Jurkat, Clone E6-1 (cell line): ENCODE results near the gene SCMH1.

Experiments
- DNase-seq: peaks from one replicate; pipeline ENCODE4 v3.0.0-alpha.2; 2011; ENCODE audit warnings: low read depth, low spot score
- H3K4me3 ChIP-seq: 2 replicates; pipeline ENCODE4 v1.5.1; 2011; ENCODE audit warnings: mild to moderate bottlenecking, low read length, control low read depth, moderate library complexity

Gene SCMH1

DNA sequence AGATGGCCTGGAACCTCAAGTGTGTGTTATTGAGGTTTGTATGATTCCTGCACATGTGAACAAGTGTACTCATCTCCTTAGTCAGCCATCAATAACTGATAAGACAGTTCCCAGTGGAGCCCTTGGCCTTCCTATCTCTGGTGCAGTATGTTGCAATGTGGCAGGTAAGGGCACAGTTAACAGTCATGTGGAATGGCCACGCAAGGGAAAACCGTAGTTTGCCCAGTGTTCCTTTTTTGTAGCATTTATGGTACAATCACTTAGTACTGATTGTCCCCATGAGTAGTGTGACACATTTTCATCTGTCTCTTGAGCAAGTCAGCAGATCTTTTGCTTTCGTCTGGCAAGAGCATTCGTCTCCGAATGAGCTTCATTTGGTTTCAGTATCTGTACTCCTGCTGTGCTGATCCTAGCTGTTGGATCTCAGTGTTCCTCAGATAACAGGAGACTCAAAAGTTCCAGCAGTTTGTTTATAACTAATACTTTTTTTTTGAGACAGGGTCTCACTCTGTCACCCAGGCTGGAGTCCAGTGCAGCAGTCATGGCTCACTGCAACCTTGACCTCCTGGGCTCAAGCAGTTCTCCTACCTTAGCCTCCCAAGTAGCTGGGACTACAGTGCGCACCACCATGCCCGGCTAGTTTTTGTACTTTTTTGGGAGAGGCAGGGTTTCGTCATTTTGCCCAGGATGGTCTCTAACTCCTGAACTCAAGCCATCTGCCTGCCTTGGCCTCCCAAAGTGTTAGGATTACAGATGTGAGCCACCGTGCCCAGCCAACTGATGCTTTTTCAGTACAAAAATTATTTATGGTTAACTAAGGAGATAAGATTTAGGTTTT lies 254.4 kb downstream of the SCMH1 start:
- no peak for DNase-seq
- no peak overlapping the region for H3K4me3 ChIP-seq

DNA sequence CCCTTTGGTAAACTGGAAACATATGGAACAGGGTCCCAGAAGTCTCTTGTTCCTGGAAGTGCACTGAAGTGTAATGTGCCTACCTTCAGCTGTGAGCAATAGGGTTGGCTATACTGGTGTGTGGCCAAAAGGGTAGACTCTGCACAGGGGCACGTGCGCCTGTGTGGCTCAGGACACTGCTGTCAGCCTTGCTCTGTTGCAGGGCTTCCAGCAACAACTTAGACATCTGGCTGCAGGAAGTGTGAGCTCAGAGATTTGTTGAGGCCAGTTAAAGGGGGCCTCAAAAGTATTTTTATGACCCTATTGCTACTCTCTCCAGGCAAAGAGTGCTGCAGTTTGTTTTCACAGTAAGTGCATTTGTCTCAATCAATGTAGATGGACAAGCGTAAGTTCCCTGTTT lies 255.2 kb downstream of the SCMH1 start:
- no peak overlapping the region for H3K4me3 ChIP-seq
- DNase-seq: no peak

DNA sequence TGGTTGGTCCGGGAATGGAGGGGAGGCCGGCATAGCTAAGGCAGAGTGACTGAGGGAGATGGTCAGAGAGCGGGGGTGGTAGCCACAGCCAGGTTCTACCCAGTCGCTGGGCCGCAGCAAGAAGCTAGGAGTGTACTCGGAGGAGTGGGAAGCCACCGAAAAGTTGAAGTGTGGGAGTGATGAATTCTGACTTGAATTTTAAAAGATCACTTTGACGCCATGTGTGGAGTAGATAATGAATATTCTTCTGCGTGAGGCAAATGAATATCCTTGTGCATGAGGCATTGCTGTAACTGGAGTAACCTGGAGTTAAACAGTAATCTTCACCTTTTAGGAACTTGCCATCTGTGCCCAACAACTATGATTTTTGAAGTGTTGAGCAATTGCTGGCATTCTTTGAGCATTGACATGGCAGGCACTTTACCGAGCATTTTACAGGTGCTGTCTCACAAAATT lies 255.8 kb downstream of the SCMH1 start:
- no peak overlapping the region for H3K4me3 ChIP-seq
- DNase-seq: no peak

GRCh38 chr1:40985875-40986274 lies 256.2 kb downstream of the SCMH1 start:
- no peak overlapping the region for H3K4me3 ChIP-seq

DNA sequence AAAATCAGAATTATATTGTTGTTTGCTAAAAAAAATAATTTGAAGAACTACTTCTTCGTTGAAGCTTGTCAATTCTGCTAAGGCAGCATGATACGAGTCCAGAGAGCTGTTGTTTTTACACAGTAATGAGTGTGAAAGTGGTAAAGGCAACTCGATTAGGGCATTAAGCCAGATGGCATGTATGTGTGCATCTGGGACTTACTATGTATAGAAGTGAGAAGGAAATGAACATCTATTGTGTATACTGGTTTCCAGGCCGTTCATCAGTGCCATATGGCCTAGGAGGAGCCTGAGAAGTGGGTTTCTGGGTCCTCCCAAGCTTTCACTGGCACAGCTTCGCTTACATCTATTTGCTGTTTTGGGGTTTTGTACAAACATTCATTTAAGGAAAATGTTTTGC lies 256.9 kb downstream of the SCMH1 start:
- no peak overlapping the region for H3K4me3 ChIP-seq
- DNase-seq: no peak

More at GRCh38 chr1:40985875-40986274, 256.2 kb downstream of the SCMH1 start:
- no peak for DNase-seq

GRCh38 chr1:40984531-40984930 lies 257.6 kb downstream of the SCMH1 start:
- DNase-seq: no peak
- H3K4me3 ChIP-seq: no peak overlapping the region

DNA sequence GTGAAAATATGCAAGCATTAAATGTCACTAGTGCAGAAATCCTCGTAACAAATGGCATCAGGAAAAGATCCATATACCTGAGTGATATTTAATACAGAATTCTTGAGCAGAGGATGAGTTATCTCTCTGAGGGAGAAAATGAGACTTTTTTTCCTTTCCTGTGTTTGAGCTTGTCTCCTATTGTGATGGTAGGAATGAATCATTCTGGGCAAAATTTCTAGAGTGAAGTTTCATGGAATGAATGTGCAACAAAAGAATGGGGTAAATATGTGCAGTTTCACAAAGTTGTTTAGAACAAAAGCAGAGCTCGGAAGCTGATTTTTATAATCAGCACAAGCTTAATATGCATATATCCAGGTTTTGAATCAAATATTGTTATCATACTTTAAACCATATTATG lies 258.0 kb downstream of the SCMH1 start:
- no peak overlapping the region for H3K4me3 ChIP-seq
- DNase-seq: no peak

DNA sequence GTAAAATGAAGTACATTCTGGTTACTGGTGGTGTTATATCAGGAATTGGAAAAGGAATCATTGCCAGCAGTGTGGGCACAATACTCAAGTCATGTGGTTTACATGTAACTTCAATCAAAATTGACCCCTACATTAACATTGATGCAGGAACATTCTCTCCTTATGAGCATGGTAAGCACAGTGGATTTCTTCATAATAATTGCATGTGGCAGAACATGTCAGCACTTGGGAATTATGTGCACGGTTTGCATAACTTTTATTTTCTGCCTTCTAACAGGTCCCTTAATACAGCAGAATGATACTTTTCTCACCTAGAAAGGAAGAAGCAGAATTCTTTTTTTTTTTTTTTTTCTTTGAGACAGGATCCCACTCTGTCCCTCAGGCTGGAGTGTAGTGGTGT lies 258.8 kb downstream of the SCMH1 start:
- no peak for DNase-seq
- no peak overlapping the region for H3K4me3 ChIP-seq

- no peak overlapping the region for H3K4me3 ChIP-seq
- no peak for DNase-seq
These were observed 259.4 kb downstream of the SCMH1 start for GRCh38 chr1:40982721-40983120.

DNA sequence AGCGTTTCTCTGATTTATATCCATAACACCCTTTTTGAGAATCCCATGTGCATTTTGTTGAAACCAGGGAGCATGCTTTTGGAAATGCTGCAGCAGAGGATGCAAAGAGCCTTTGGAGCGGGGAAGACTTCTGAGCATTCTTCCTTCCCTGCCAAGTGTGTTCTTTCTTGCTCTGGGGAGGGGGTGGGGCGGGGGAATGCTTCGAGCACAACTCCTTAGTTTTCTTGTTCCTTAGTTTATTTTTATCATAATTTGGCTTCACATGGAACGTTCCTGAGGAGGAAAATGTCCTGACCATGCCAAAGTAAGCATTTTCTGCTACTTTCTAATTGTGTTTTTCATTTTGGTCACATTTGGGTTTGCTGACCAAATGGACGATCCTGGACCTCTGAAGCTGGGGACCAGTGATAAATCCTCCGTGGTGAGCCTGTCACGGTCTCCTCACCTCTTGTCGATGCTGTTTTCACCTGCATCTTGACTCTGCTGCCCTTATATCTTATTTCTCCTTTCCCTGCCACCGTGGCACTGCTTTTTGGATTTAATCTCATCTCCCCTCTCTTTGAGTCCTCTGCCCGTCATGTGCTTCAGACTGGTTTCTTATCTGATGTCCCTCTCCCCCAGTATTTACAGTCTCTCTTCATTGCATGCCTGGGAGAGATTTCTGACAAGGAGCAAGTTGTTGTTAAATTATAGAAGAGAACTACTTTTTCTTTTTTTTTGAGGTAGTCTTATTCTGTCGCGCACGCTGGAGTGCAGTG lies 260.2 kb downstream of the SCMH1 start:
- no peak for DNase-seq
- H3K4me3 ChIP-seq: peak overlapping the region; percentile 74; the same call in 1 of the 2 replicates

- DNase-seq: peak; percentile 32
- H3K4me3 ChIP-seq: peak overlapping the region; percentile 74
These were observed 261.5 kb downstream of the SCMH1 start for GRCh38 chr1:40980453-40981121.

GRCh38 chr1:40980068-40980452 lies 262.0 kb downstream of the SCMH1 start:
- DNase-seq: no peak
- H3K4me3 ChIP-seq: peak overlapping the region; percentile 74

- H3K4me3 ChIP-seq: peak within 1 kb of the TSS; percentile 74
- peak; percentile 85 for DNase-seq
These were observed 262.7 kb downstream of the SCMH1 start, which contains the start of gene CTPS1 for GRCh38 chr1:40979241-40980067. Gene CTPS1 (plus strand): TSS chr1:40979696. CDS start chr1:40983291, 3,595 bp downstream.

- peak overlapping the region; percentile 74 for H3K4me3 ChIP-seq
- DNase-seq: no peak
These were observed 263.2 kb downstream of the SCMH1 start for GRCh38 chr1:40978886-40979240.

- no peak for DNase-seq
- no peak overlapping the region for H3K4me3 ChIP-seq
These were observed 264.4 kb downstream of the SCMH1 start for GRCh38 chr1:40977716-40978115.
